ENCODE data around the gene TMEM44. TPM values are rescaled to one million over a fixed set of nuclear protein-coding genes. Genes with fewer than 3 reads are reported as not detected.

Gene TMEM44
- polyA plus RNA-seq, 1 experiment = 14.0 TPM

GRCh38 chr3:194637541-194638400, 4.6 kb upstream of the TMEM44 start:
- peaks cover 2% of the 10 kb centered on the region; the same call in 1 of the 2 replicates for H3K9me3 ChIP-seq (ENCODE audit: control insufficient read depth, insufficient read depth, low read length)
- H3K4me3 ChIP-seq (ENCODE audit: low read depth, low read length) = no peak overlapping the region
- ChIA-PET POLR2A (no interaction called here), CTCF (interaction anchor here (0.6 kb wide), 2 partner anchors 13 to 33 kb away, joined by 4 to 6 read pairs; no protein-coding TSS in a partner anchor)
- no peak for TF ChIP-seq CTCF (IDR thresholded peaks at IDR 0.05; ENCODE audit: low read depth, low read length)
- H3K27me3 ChIP-seq (ENCODE audit: control insufficient read depth, insufficient read depth, low read length) = no peaks in the 10 kb centered on the region
- H3K27ac ChIP-seq (ENCODE audit: low read depth, low read length) = no peak overlapping the region
- DNase-seq (ENCODE audit: low read depth, low spot score) = no peak

- no peak for TF ChIP-seq CTCF (IDR thresholded peaks at IDR 0.05; ENCODE audit: low read depth, low read length)
- POLR2A ChIA-PET = no interaction called here
- no peak overlapping the region for H3K27ac ChIP-seq (ENCODE audit: low read depth, low read length)
- CTCF ChIA-PET = interaction anchor here (1.9 kb wide), 1 partner anchor 293 kb away, joined by 6 read pairs; no protein-coding TSS in a partner anchor
- H3K27me3 ChIP-seq (ENCODE audit: control insufficient read depth, insufficient read depth, low read length) = no peaks in the 10 kb centered on the region
- H3K9me3 ChIP-seq (ENCODE audit: control insufficient read depth, insufficient read depth, low read length) = peaks cover 2% of the 10 kb centered on the region; the same call in 1 of the 2 replicates
- no peak for DNase-seq (ENCODE audit: low read depth, low spot score)
- H3K4me3 ChIP-seq (ENCODE audit: low read depth, low read length) = no peak overlapping the region
Measured at GRCh38 chr3:194637066-194637465, 3.8 kb upstream of the TMEM44 start.

- CTCF ChIA-PET = interaction anchor here (0.7 to 2.1 kb wide), 7 partner anchors 10 to 289 kb away, joined by 3 to 26 read pairs (median 3); no protein-coding TSS in a partner anchor
- peaks cover 19% of the 10 kb centered on the region for H3K9me3 ChIP-seq (ENCODE audit: control insufficient read depth, insufficient read depth, low read length)
- H3K27me3 ChIP-seq (ENCODE audit: control insufficient read depth, insufficient read depth, low read length) = no peaks in the 10 kb centered on the region
- POLR2A ChIA-PET = no interaction called here
- H3K4me3 ChIP-seq (ENCODE audit: low read depth, low read length) = peak overlapping the region; percentile 68
- no peak for TF ChIP-seq CTCF (IDR thresholded peaks at IDR 0.05; ENCODE audit: low read depth, low read length)
- DNase-seq (ENCODE audit: low read depth, low spot score) = no peak
- H3K27ac ChIP-seq (ENCODE audit: low read depth, low read length) = peak overlapping the region; percentile 52
Measured at GRCh38 chr3:194632809-194633348, 340 bp downstream of the TMEM44 start.

GRCh38 chr3:194632226-194632808, 902 bp downstream of the TMEM44 start:
- H3K27me3 ChIP-seq (ENCODE audit: control insufficient read depth, insufficient read depth, low read length) = no peaks in the 10 kb centered on the region
- H3K4me3 ChIP-seq (ENCODE audit: low read depth, low read length) = peak overlapping the region; percentile 68
- CTCF ChIA-PET = interaction anchor here (0.7 to 1.0 kb wide), 4 partner anchors 11 to 289 kb away, joined by 3 to 8 read pairs (median 3); no protein-coding TSS in a partner anchor
- no peak overlapping the region for H3K27ac ChIP-seq (ENCODE audit: low read depth, low read length)
- POLR2A ChIA-PET = no interaction called here
- peaks cover 19% of the 10 kb centered on the region for H3K9me3 ChIP-seq (ENCODE audit: control insufficient read depth, insufficient read depth, low read length)
- TF ChIP-seq CTCF (IDR thresholded peaks at IDR 0.05; ENCODE audit: low read depth, low read length) = no peak
- no peak for DNase-seq (ENCODE audit: low read depth, low spot score)
